ENCODE measurements around the gene JAKMIP1.
"Not testable (repeated sequence)": the region's sequence is repeated elsewhere in the genome, so short reads cannot be mapped to it uniquely, and the experiment has no call there.

JAKMIP1 gene

DNA sequence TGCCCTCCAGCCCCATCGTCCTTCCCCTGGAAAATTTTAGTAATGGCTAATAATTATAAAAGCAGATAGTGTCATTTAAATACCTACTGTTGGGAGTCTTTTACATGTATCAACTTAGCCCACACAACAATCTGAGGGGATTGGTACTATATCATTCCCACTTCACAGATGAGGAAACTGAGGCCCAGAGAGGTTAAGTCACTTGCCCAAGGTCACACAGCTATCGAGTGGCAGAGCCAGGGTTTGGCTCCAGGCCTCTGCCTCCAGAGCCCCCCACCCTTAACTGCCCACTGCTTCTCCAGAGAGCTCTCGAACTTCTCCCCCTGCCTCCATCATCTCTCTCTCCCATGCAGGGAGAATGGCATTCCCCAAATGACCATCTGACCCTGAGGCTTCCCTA lies 189.6 kb downstream of the JAKMIP1 start:
- no peak for DNase-seq (ENCODE audit: low spot score)
- POLR2A ChIA-PET (ENCODE audit: low non-redundant PET), result no interaction called here
- TF ChIP-seq, protein P1, sequence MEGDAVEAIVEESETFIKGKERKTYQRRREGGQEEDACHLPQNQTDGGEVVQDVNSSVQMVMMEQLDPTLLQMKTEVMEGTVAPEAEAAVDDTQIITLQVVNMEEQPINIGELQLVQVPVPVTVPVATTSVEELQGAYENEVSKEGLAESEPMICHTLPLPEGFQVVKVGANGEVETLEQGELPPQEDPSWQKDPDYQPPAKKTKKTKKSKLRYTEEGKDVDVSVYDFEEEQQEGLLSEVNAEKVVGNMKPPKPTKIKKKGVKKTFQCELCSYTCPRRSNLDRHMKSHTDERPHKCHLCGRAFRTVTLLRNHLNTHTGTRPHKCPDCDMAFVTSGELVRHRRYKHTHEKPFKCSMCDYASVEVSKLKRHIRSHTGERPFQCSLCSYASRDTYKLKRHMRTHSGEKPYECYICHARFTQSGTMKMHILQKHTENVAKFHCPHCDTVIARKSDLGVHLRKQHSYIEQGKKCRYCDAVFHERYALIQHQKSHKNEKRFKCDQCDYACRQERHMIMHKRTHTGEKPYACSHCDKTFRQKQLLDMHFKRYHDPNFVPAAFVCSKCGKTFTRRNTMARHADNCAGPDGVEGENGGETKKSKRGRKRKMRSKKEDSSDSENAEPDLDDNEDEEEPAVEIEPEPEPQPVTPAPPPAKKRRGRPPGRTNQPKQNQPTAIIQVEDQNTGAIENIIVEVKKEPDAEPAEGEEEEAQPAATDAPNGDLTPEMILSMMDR (conservative IDR thresholded peaks at IDR 0.05; ENCODE audit: low read depth), result no peak
- CTCF ChIA-PET, result no interaction called here
- no peak overlapping the region for H3K27ac ChIP-seq

DNA sequence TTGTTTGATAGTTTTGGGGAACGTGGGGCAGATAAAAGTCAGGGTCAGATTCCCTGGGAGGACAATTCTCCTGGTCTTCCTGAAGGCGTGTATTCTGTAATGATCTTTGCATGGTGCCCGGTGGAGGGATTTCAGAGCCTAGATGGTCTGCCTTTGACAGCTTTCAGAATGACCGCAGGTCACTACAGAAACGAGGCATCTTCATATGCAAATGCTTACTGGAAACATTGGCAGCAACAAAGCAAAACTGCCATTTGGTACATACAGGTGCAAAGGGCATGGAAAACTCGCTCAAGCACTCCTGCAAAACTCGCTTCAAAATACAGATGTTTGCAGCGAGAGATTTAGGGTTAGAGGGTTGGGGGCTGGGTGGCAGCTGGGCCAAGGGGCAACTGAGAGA lies 190.9 kb downstream of the JAKMIP1 start:
- no peak for DNase-seq (ENCODE audit: low spot score)
- TF ChIP-seq, protein P1 (conservative IDR thresholded peaks at IDR 0.05; ENCODE audit: low read depth), result no peak
- no peak overlapping the region for H3K27ac ChIP-seq
- ChIA-PET POLR2A (ENCODE audit: low non-redundant PET) (no interaction called here), CTCF (no interaction called here)

DNA sequence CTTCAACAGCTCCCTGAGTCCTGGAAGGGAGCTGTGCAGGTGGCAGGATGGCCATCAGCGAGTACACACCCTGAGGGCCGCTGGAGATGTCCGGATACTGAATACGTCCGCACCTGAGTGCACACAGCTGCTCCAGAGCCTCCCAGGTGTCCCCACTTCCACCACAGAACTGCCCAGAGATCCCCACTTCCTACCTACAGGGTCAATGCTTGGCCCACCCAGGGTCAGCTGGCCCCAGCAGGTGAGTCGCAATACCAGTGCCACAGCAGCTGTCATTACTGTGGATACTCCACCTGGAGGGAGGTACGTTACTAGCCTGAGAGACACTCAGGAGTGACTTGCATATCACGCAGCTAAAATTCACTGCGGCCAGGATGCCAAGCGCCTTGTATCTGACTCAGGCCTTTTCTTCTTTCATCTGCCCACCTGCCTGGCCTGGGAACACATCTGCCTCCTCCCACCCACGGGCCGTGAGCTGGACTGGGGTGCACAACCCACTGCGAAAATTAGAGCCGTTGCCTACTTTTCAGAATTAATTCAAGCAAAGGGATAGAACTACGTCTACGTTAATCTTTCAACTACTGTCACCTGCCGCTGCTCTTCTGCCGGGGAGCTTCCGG lies 191.5 kb downstream of the JAKMIP1 start:
- DNase-seq (ENCODE audit: low spot score), result no peak
- TF ChIP-seq, protein P1 (conservative IDR thresholded peaks at IDR 0.05; ENCODE audit: low read depth), result no peak
- no peak overlapping the region for H3K27ac ChIP-seq
- CTCF ChIA-PET, result no interaction called here
- POLR2A ChIA-PET (ENCODE audit: low non-redundant PET), result no interaction called here

DNA sequence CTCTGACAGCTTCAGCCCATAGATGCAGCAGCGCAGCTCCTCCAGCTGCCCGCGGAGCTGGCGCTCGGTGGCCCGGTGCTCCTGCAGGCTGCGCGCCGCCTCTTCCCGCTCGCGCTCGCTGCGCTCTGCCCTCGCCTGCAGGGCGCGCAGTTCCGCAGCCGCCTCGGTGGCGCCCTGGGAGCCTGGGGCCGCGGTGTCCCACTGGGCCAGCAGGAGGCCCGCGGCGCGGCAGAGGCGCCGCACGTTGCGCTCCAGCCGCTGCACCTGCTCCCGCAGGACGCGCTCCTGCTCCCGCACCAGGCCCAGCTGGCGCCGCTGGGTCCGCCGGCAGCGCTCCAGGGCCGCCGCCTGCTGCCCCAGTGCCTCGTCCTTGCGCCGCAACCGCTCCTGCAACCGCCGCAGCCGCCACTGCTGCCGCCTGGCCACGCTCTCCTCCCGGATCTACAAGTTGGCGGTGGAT lies 192.2 kb downstream of the JAKMIP1 start:
- TF ChIP-seq, protein P1 (conservative IDR thresholded peaks at IDR 0.05; ENCODE audit: low read depth), result no peak
- no peak overlapping the region for H3K27ac ChIP-seq
- no peak for DNase-seq (ENCODE audit: low spot score)
- ChIA-PET POLR2A (ENCODE audit: low non-redundant PET) (no interaction called here), CTCF (no interaction called here)

DNA sequence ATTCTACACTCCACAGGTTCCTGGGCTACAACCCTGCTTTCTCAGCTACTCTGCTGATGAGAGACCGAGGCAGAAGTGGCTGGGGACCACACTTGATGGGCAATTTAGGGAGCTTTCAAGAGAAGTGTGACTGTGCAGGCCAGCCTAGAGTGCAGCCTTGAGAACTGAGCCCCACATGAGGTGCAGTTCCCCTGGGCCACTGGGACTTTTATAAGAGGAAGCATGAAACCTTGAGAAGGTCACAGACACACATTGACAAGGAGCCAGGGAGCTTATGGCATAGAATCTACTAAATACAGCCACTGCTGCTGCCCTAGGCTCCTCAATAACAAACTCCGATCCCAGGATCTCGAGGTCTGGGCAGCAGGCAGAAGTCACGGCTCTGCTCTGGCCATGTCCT lies 195.2 kb downstream of the JAKMIP1 start:
- TF ChIP-seq, protein P1 (conservative IDR thresholded peaks at IDR 0.05; ENCODE audit: low read depth), result no peak
- H3K27ac ChIP-seq, result no peak overlapping the region
- POLR2A ChIA-PET (ENCODE audit: low non-redundant PET), result no interaction called here
- CTCF ChIA-PET, result no interaction called here
- DNase-seq (ENCODE audit: low spot score), result no peak

DNA sequence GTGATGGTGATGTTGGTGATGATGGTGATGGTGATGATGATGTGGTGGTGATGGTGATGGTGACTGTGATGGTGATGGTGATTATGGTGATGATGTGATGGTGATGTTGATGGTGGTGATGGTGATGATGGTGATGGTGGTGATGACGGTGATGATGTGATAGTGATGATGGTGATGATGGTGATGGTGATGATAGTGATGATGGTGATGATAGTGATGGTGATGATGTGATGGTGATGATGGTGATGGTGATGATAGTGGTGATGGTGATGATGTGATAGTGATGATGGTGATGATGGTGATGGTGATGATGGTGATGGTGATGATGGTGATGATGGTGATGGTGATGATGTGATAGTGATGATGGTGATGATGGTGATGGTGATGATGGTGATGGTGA lies 196.9 kb downstream of the JAKMIP1 start:
- POLR2A ChIA-PET (ENCODE audit: low non-redundant PET); H3K27ac ChIP-seq; CTCF ChIA-PET; DNase-seq (ENCODE audit: low spot score): not testable (repeated sequence)

DNA sequence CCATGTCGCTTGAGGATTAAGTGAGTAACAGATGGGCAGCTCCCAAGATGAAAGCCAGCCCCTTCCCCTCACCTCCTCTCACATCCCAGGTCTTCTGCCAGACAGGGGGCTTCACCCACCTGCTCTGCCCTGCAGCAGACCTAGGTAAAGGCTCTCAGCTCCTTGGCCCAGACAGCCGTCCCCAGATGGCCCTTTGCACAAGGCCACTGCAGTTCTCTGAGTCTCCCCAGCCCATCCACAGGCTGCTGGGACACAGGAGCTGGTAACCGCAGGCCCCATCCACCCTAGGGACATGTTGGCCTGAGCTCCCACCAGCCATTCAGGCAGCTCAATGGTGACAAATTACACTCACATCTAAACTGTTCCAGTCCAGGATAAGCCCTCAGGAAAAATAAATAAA lies 197.4 kb downstream of the JAKMIP1 start:
- ChIA-PET POLR2A (ENCODE audit: low non-redundant PET) (no interaction called here), CTCF (no interaction called here)
- DNase-seq (ENCODE audit: low spot score), result no peak
- TF ChIP-seq, protein P1 (conservative IDR thresholded peaks at IDR 0.05; ENCODE audit: low read depth), result no peak
- H3K27ac ChIP-seq, result no peak overlapping the region

Measured in RWPE1 (cell line).